GM10266 (cell line): ENCODE measurements around the gene AQR.

Experiments
- DNase-seq: peaks from one replicate; pipeline ENCODE4 v3.0.0; 2012; ENCODE audit errors: extremely low spot score
- CTCF ChIP-seq: IDR thresholded peaks from 2 replicates; pipeline ENCODE4 v1.5.1; 2012; ENCODE audit warnings: mild to moderate bottlenecking, low read depth; ENCODE audit not compliant: control insufficient read depth, insufficient read depth; ENCODE audit errors: missing control alignments

Gene AQR

DNA sequence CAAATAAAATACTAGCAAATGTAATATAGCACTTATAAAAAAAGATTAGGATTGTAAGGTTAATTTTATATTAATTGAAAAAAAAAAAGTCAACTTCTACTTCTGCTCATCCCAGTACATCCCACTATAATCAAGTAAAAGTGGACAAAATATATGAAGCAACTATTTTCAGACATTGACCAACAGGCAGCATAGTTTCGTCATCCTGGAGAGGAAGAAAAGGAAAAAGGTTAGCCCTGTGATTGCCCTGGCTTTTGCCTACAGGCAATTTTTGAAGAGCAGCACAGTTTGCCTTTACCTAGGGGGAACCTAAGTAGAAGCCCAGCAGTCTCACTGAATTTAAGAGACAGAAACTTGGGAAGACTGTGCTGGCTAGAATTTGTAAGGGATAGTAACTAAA lies 121.9 kb downstream of the AQR start:
- no peak for TF ChIP-seq CTCF

DNA sequence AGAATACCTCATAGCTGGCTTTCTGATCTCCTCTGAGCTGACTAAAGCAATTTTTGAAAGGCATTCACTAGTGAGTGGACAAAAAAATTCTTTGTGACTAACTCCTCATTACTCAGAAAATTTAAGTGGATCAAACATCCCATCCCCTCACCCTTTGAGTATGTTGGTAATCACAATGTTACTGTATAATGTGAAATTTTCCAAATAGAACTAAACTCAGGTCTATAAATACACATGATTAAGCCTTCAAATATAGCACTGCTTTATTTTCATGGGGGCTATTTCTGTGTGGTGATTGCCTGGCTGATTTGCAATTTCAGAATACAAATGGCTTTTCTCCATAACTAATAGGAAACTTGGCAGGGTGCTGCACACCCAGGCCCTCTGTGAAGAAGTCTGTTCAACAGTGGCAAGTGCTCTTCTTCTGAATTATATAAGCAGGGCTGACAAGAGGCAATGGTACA lies 128.2 kb downstream of the AQR start:
- no peak for TF ChIP-seq CTCF
- no peak for DNase-seq

More for the DNA sequence above, 121.9 kb downstream of the AQR start:
- DNase-seq, result no peak

DNA sequence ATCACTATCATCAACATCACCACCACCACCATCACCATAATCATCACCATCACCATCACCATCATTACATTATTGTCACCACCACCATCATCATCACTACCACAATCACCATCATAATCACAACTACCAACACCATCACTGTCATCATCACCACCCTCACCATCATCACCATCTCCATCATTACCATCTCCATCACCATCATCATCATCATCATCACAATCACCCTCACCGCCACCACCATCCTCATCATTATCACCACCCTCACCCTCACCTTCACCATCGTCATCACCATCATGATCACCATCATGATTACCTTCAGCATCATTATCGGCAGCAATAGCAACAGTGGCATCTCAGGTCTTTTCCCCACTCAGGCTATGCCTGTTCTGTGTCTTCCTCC lies 131.3 kb downstream of the AQR start:
- TF ChIP-seq CTCF, result no peak
- no peak for DNase-seq

DNA sequence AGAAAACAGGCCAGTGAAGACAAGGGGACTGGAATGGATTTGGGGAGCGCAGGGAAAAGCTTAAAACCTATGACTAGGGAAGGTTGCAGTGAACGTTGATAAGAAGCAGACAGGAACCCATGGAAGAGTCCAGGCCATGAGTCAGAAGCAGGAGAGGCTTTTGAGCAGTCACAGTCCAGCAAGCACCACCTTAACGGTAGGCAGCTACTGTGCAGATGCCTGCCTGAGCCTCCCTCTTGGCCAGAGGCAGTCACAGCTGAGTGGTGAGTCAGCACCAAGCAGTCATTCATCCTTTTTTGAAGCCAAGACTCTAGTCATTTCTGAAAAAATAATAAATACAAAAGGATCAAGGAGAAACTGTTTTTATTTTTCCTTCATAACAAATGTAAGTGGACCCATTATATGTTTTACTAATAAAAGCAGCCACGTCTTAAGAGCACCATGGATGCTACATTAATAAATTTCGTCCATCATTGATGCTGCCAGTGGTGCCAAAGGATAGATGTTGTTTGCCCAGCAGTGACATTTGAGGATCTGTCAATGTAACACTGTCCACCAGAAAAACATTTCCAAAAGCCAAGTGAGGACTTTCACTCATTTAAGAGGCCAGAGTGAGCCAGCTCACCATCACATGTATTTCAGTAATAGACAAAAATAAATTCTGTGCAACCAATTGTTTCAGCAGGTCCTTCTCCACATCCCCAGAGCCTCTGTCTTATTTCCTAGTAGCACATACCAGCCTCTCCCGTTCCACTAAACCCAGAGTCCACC lies 132.1 kb downstream of the AQR start:
- no peak for TF ChIP-seq CTCF
- no peak for DNase-seq

GRCh38 chr15:34828145-34828911 lies 141.2 kb downstream of the AQR start:
- no peak for DNase-seq
- no peak for TF ChIP-seq CTCF

- TF ChIP-seq CTCF, result no peak
- DNase-seq, result no peak
Measured at GRCh38 chr15:34821831-34822230, 147.7 kb downstream of the AQR start.

GRCh38 chr15:34820110-34820509 lies 149.4 kb downstream of the AQR start:
- no peak for DNase-seq
- no peak for TF ChIP-seq CTCF
